22Rv1 (cell line): ENCODE results near the gene HOXD3.

Source experiments
- H3K27ac ChIP-seq: fragments of 450-650 bp; 2 replicates; pipeline ENCODE4 v1.5.1; 2017
- CTCF ChIP-seq: fragments of 450-650 bp; IDR thresholded peaks from 2 replicates; pipeline ENCODE4 v1.5.1; 2017; ENCODE audit warnings: mild to moderate bottlenecking
- ZFX ChIP-seq: fragments of 450-650 bp; IDR thresholded peaks from 2 replicates; pipeline ENCODE4 v1.6.1; 2017; ENCODE audit warnings: antibody characterized with exemption, borderline replicate concordance

HOXD3 gene

DNA sequence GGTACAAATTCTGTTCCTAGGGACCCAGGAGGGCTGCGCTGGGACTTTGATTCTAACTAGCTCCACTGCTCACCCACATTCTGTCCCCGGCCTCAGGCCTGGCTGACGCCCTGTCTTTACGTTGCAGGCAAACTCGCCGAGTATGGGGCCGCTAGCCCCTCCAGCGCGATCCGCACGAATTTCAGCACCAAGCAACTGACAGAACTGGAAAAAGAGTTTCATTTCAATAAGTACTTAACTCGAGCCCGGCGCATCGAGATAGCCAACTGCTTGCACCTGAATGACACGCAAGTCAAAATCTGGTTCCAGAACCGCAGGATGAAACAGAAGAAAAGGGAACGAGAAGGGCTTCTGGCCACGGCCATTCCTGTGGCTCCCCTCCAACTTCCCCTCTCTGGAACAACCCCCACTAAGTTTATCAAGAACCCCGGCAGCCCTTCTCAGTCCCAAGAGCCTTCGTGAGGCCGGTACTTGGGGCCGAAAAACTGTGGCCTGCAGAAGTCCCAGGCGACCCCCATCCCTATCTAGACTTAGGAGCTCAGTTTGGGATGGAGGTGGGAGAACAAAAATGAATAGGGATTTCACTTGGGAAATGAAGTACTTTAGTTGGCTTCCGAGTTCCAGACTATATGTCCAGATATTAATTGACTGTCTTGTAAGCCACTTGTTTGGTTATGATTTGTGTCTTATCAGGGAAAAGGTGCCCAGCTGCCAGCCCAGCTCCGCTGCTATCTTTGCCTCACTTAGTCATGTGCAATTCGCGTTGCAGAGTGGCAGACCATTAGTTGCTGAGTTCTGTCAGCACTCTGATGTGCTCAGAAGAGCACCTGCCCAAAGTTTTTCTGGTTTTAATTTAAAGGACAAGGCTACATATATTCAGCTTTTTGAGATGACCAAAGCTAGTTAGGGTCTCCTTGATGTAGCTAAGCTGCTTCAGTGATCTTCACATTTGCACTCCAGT lies 32.9 kb downstream of the HOXD3 start:
- TF ChIP-seq ZFX (no peak), CTCF (no peak)
- no peak overlapping the region for H3K27ac ChIP-seq

DNA sequence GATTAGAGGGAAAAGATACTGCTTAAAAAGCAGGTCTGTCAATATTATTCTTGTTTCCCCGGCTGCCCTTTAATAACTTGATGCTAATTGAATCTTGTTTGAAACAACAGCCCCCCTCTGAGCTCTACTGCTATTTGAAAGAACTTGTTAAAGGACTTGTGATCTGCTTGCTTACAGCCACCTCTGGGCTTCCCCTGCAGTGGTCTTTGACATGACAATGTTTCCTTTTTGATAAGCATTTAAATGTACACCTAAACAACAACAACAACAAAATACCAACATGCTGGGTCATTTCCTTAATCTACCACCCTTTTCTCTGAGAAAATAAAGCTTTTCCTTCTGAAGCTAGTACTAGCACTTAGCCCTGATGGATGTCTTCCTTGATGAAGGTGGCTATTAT lies 35.2 kb downstream of the HOXD3 start:
- no peak for TF ChIP-seq CTCF
- TF ChIP-seq ZFX, result no peak
- H3K27ac ChIP-seq, result no peak overlapping the region

DNA sequence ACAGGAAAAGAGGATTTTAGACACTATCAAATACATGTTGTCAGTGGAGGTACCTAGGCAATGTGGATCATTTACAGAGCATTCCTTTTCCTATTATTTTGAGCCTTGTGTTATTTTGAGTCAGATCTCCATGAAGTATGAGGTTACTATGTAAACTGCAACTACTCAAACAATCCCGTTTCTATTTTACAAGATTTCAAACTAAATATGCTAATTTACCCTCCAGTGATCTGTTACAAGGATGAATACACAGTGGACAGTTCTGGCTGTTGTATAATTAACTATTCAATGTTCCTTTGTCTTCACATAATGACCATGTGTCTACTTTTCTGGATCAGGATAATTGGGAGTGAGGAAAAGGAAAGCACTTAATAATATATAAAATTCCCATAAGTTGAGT lies 35.9 kb downstream of the HOXD3 start:
- H3K27ac ChIP-seq, result no peak overlapping the region
- TF ChIP-seq ZFX (no peak), CTCF (no peak)

DNA sequence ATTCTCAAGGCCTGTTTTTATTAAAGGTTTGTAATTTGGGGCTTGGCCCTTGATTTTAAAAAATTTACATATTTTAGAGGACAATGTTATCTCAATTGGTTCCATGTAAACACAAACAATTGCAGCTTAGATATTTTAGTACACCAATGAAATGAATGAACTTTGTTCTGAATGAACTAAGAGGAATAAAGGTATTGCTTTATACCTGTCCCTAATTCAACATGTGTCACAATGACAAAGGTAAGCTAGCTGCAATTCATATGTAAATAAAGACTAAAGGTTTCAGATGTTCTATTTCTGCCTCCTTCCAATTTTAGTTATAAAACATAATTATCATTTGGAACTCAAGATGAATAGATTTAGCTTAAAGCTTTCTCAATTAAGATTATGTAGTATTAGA lies 42.8 kb downstream of the HOXD3 start:
- no peak for TF ChIP-seq ZFX
- TF ChIP-seq CTCF, result no peak
- H3K27ac ChIP-seq, result no peak overlapping the region

- TF ChIP-seq CTCF, result no peak
- no peak for TF ChIP-seq ZFX
- no peak overlapping the region for H3K27ac ChIP-seq
Observed at GRCh38 chr2:176200971-176201370, 43.9 kb downstream of the HOXD3 start.

- H3K27ac ChIP-seq, result no peak overlapping the region
- TF ChIP-seq ZFX (no peak), CTCF (no peak)
Observed at GRCh38 chr2:176202491-176202890, 45.4 kb downstream of the HOXD3 start.

DNA sequence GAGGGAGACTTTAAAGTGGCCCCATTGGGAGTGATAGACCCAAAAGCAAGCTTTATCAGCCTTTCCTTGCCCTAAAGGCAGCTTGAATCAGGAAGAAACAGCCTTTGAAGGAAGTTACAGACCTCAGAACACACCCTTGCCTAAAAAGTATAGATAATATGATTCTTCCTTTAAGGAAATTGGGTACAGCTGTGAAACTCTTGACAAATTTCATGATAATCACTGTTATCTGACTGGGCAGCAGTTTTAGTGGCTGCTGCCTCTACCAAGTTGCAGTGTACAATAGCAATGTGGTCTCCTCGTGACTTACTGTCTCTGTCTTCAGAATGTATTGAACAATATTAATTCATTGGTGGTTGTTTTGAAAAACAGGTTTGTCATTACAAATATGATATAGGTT lies 48.0 kb downstream of the HOXD3 start:
- no peak overlapping the region for H3K27ac ChIP-seq
- no peak for TF ChIP-seq ZFX
- TF ChIP-seq CTCF, result no peak
